SK-N-SH (cell line): ENCODE data around the gene HBP1.
A peak's percentile ranks its signal among the peaks of the same experiment; 100 is the strongest.

Experiments used
- CHD2 ChIP-seq: fragments of 150-350 bp; IDR thresholded peaks from 2 replicates; pipeline ENCODE4 v1.6.1; 2018; ENCODE audit warnings: low read length; ENCODE audit not compliant: partially characterized antibody
- CTCF ChIP-seq: fragments of 200-600 bp; sonication (generic); IDR thresholded peaks from 2 replicates; pipeline ENCODE4 v1.6.1; 2017; ENCODE audit warnings: antibody characterized with exemption, mild to moderate bottlenecking, moderate library complexity
- EP300 ChIP-seq, 2 experiments: IDR thresholded peaks; 2 replicates each; pipeline versions ENCODE4 v1.4.0 to v1.6.1; 2012; ENCODE audit warnings: borderline replicate concordance in 1 of 2, low read depth in 1 of 2, low read length in 1 of 2
- EZH2phosphoT487 ChIP-seq: fragments of 200-600 bp; sonication (generic); IDR thresholded peaks from 2 replicates; pipeline ENCODE4 v1.6.1; 2017; ENCODE audit warnings: low read depth, mixed run types, mild to moderate bottlenecking, antibody characterized with exemption, moderate library complexity, borderline replicate concordance
- FOXM1 ChIP-seq: IDR thresholded peaks from 2 replicates; pipeline ENCODE4 v1.4.0; 2012; ENCODE audit warnings: low read depth, mild to moderate bottlenecking
- MAX ChIP-seq: IDR thresholded peaks from 2 replicates; pipeline ENCODE4 v1.4.0; 2012; ENCODE audit warnings: low read depth
- REST ChIP-seq: IDR thresholded peaks from 2 replicates; pipeline ENCODE4 v1.6.1; 2012; ENCODE audit warnings: mild to moderate bottlenecking, low read depth, low read length, moderate library complexity
- RXRA ChIP-seq: IDR thresholded peaks from 2 replicates; pipeline ENCODE4 v1.4.0; 2012; ENCODE audit warnings: low read depth, mild to moderate bottlenecking, borderline replicate concordance
- SMC3 ChIP-seq: IDR thresholded peaks from 2 replicates; pipeline ENCODE4 v1.6.1; 2012; ENCODE audit warnings: low read depth, low read length, improper control_type of control experiment
- USF1 ChIP-seq: IDR thresholded peaks from 2 replicates; pipeline ENCODE4 v1.4.0; 2012; ENCODE audit warnings: low read depth, borderline replicate concordance

GRCh38 chr7:107213193-107213788 is 44.5 kb downstream of the HBP1 start:
- TF ChIP-seq CTCF, result peak; percentile 10; the same call in 1 of the 2 replicates
- no peak for TF ChIP-seq USF1
- no peak for TF ChIP-seq EP300 (IDR thresholded peaks at IDR 0.05; ENCODE audit: borderline replicate concordance in 1 of 2, low read depth in 1 of 2, low read length in 1 of 2)
- TF ChIP-seq SMC3, result no peak
- TF ChIP-seq REST, result no peak
- TF ChIP-seq CHD2, result no peak
- TF ChIP-seq EZH2phosphoT487, result no peak
- TF ChIP-seq RXRA, result no peak
- no peak for TF ChIP-seq MAX
- no peak for TF ChIP-seq FOXM1
